HEK293 (cell line): ENCODE results near the gene ZNF630.

Source experiments
- HOXA7 ChIP-seq: sonication (generic); formaldehyde crosslinking; IDR thresholded peaks from 2 replicates; pipeline ENCODE4 v1.8.1; 2022; ENCODE audit warnings: missing genetic modification reagents, borderline replicate concordance
- SP2 ChIP-seq: fragments of 450-650 bp; formaldehyde crosslinking; IDR thresholded peaks from 2 replicates; pipeline ENCODE4 v1.5.1; 2016; ENCODE audit warnings: missing biosample characterization, missing genetic modification characterization
- TCF7L2 ChIP-seq: IDR thresholded peaks from 2 replicates; pipeline ENCODE4 v1.6.1; 2011; ENCODE audit warnings: low read depth, mild to moderate bottlenecking, inconsistent platforms, low read length, moderate library complexity, borderline replicate concordance
- ZBTB20 ChIP-seq: fragments of 450-650 bp; formaldehyde crosslinking; IDR thresholded peaks from 2 replicates; pipeline ENCODE4 v1.5.1; 2016; ENCODE audit warnings: missing biosample characterization, missing genetic modification characterization
- ZBTB48 ChIP-seq: fragments of 450-650 bp; formaldehyde crosslinking; IDR thresholded peaks from 2 replicates; pipeline ENCODE4 v1.5.1; 2016; ENCODE audit warnings: missing biosample characterization, missing genetic modification characterization
- ZBTB7A ChIP-seq: fragments of 450-650 bp; formaldehyde crosslinking; IDR thresholded peaks from 2 replicates; pipeline ENCODE4 v1.5.1; 2016; ENCODE audit warnings: low read depth, missing biosample characterization, missing genetic modification characterization
- ZNF138 ChIP-seq: fragments of 450-650 bp; formaldehyde crosslinking; IDR thresholded peaks from 2 replicates; pipeline ENCODE4 v1.5.1; 2016; ENCODE audit warnings: missing biosample characterization, missing genetic modification characterization, borderline replicate concordance
- ZNF157 ChIP-seq: fragments of 450-650 bp; formaldehyde crosslinking; IDR thresholded peaks from 2 replicates; pipeline ENCODE4 v1.5.1; 2016; ENCODE audit warnings: missing biosample characterization, missing genetic modification characterization
- ZNF221 ChIP-seq: fragments of 450-650 bp; formaldehyde crosslinking; IDR thresholded peaks from 2 replicates; pipeline ENCODE4 v1.5.1; 2017; ENCODE audit warnings: missing biosample characterization, missing genetic modification characterization, borderline replicate concordance
- ZNF274 ChIP-seq, 2 experiments: fragments of 200-500 bp in 1 of 2; fragments of 450-650 bp in 1 of 2; sonication (Bioruptor generic) in 1 of 2; formaldehyde crosslinking in 1 of 2; IDR thresholded peaks; 2 replicates each; pipeline versions ENCODE4 v1.5.1 to v1.6.1; 2014 to 2016; ENCODE audit warnings: borderline replicate concordance in 1 of 2, inconsistent platforms in 1 of 2, low read length in 1 of 2, missing biosample characterization in 1 of 2, missing genetic modification characterization in 1 of 2
- ZNF280C ChIP-seq: fragments of 450-650 bp; formaldehyde crosslinking; IDR thresholded peaks from 2 replicates; pipeline ENCODE4 v1.5.1; 2016; ENCODE audit warnings: missing biosample characterization, missing genetic modification characterization
- ZNF292 ChIP-seq: fragments of 450-650 bp; formaldehyde crosslinking; IDR thresholded peaks from 2 replicates; pipeline ENCODE4 v1.5.1; 2016; ENCODE audit warnings: low read depth, missing biosample characterization, missing genetic modification characterization, borderline replicate concordance
- ZNF362 ChIP-seq: fragments of 450-650 bp; formaldehyde crosslinking; IDR thresholded peaks from 2 replicates; pipeline ENCODE4 v1.5.1; 2016; ENCODE audit warnings: missing biosample characterization, missing genetic modification characterization
- ZNF391 ChIP-seq: fragments of 450-650 bp; formaldehyde crosslinking; IDR thresholded peaks from 2 replicates; pipeline ENCODE4 v1.5.1; 2016; ENCODE audit warnings: low read depth, missing biosample characterization, missing genetic modification characterization, borderline replicate concordance
- ZNF404 ChIP-seq: fragments of 450-650 bp; formaldehyde crosslinking; IDR thresholded peaks from 2 replicates; pipeline ENCODE4 v1.5.1; 2017; ENCODE audit warnings: missing biosample characterization, missing genetic modification characterization
- ZNF416 ChIP-seq: fragments of 450-650 bp; formaldehyde crosslinking; IDR thresholded peaks from 2 replicates; pipeline ENCODE4 v1.5.1; 2016; ENCODE audit warnings: missing biosample characterization, missing genetic modification characterization
- ZNF518A ChIP-seq: fragments of 450-650 bp; formaldehyde crosslinking; conservative IDR thresholded peaks from 2 replicates; pipeline ENCODE4 v1.5.1; 2016; ENCODE audit warnings: low read depth, missing biosample characterization, missing genetic modification characterization
- ZNF521 ChIP-seq: fragments of 450-650 bp; formaldehyde crosslinking; IDR thresholded peaks from 2 replicates; pipeline ENCODE4 v1.5.1; 2017; ENCODE audit warnings: missing biosample characterization, mild to moderate bottlenecking, missing genetic modification characterization
- ZNF621 ChIP-seq: fragments of 450-650 bp; formaldehyde crosslinking; IDR thresholded peaks from 2 replicates; pipeline ENCODE4 v1.5.1; 2017; ENCODE audit warnings: missing biosample characterization, missing genetic modification characterization
- ZNF658 ChIP-seq: fragments of 450-650 bp; formaldehyde crosslinking; IDR thresholded peaks from 2 replicates; pipeline ENCODE4; 2016; ENCODE audit warnings: missing biosample characterization, missing genetic modification characterization
- ZNF670 ChIP-seq: fragments of 450-650 bp; formaldehyde crosslinking; IDR thresholded peaks from 2 replicates; pipeline ENCODE4 v1.5.1; 2016; ENCODE audit warnings: missing biosample characterization, missing genetic modification characterization, low read depth
- ZNF768 ChIP-seq: fragments of 450-650 bp; formaldehyde crosslinking; IDR thresholded peaks from 2 replicates; pipeline ENCODE4 v1.5.1; 2018; ENCODE audit warnings: missing biosample characterization, mild to moderate bottlenecking, missing genetic modification characterization
- ZNF830 ChIP-seq: fragments of 450-650 bp; IDR thresholded peaks from 2 replicates; pipeline ENCODE4 v1.5.0; 2018; ENCODE audit warnings: missing biosample characterization, missing genetic modification characterization, low read depth, mild to moderate bottlenecking, moderate library complexity
- ZSCAN16 ChIP-seq: fragments of 450-650 bp; formaldehyde crosslinking; IDR thresholded peaks from 2 replicates; pipeline ENCODE4 v1.5.1; 2016; ENCODE audit warnings: missing biosample characterization, missing genetic modification characterization
- TF ChIP-seq, protein P1 (sequence below): IDR thresholded peaks from 2 replicates; pipeline ENCODE4 v1.6.1; 2011; ENCODE audit warnings: mild to moderate bottlenecking, low read depth, low read length, borderline replicate concordance
- TF ChIP-seq, protein P2 (sequence below): fragments of 450-650 bp; formaldehyde crosslinking; IDR thresholded peaks from 2 replicates; pipeline ENCODE4 v1.5.1; 2016; ENCODE audit warnings: missing biosample characterization, missing genetic modification characterization
- TF ChIP-seq, protein P3 (sequence below): fragments of 450-650 bp; formaldehyde crosslinking; IDR thresholded peaks from 2 replicates; pipeline ENCODE4 v1.5.1; 2016; ENCODE audit warnings: missing biosample characterization, missing genetic modification characterization

Gene ZNF630

GRCh38 chrX:48071064-48071985 is at the start of gene ZNF630 (continued):
- TF ChIP-seq ZNF518A (tag by site-specific recombination) (0 out of 2 replicates have a peak, but pooled peaks have one; percentile 12), ZNF404 (tag by site-specific recombination) (no peak), ZNF658 (tag by site-specific recombination) (no peak), ZNF830 (tag by site-specific recombination) (no peak), ZNF274 (IDR thresholded peaks at IDR 0.05; ENCODE audit: low read length) (no peak), ZNF274 (tag by site-specific recombination; IDR thresholded peaks at IDR 0.05; ENCODE audit: borderline replicate concordance) (no peak), ZNF391 (no peak), ZNF292 (tag by site-specific recombination) (no peak), TCF7L2 (no peak), HOXA7 (CRISPR knock-in tag) (no peak), ZNF621 (tag by site-specific recombination) (no peak), ZBTB48 (peak; percentile 64; the same call in 1 of the 2 replicates), ZNF280C (tag by site-specific recombination) (no peak), ZNF670 (no peak), ZSCAN16 (tag by site-specific recombination) (no peak), ZNF221 (no peak), ZNF521 (tag by site-specific recombination) (no peak), SP2 (tag by site-specific recombination) (peak; percentile 76), ZBTB20 (no peak; the same call in 1 of the 2 replicates), ZNF362 (tag by site-specific recombination) (no peak), ZNF157 (no peak), ZNF768 (tag by site-specific recombination) (no peak), ZNF138 (no peak), ZNF416 (tag by site-specific recombination) (no peak), ZBTB7A (no peak)
- TF ChIP-seq, protein P1, sequence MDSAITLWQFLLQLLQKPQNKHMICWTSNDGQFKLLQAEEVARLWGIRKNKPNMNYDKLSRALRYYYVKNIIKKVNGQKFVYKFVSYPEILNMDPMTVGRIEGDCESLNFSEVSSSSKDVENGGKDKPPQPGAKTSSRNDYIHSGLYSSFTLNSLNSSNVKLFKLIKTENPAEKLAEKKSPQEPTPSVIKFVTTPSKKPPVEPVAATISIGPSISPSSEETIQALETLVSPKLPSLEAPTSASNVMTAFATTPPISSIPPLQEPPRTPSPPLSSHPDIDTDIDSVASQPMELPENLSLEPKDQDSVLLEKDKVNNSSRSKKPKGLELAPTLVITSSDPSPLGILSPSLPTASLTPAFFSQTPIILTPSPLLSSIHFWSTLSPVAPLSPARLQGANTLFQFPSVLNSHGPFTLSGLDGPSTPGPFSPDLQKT, result no peak
- TF ChIP-seq, protein P2, sequence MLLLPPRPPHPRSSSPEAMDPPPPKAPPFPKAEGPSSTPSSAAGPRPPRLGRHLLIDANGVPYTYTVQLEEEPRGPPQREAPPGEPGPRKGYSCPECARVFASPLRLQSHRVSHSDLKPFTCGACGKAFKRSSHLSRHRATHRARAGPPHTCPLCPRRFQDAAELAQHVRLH, result no peak
- TF ChIP-seq, protein P3, sequence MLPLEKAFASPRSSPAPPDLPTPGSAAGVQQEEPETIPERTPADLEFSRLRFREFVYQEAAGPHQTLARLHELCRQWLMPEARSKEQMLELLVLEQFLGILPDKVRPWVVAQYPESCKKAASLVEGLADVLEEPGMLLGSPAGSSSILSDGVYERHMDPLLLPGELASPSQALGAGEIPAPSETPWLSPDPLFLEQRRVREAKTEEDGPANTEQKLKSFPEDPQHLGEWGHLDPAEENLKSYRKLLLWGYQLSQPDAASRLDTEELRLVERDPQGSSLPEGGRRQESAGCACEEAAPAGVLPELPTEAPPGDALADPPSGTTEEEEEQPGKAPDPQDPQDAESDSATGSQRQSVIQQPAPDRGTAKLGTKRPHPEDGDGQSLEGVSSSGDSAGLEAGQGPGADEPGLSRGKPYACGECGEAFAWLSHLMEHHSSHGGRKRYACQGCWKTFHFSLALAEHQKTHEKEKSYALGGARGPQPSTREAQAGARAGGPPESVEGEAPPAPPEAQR, result no peak
